Measurements from ENCODE around the gene GALE.

DNA sequence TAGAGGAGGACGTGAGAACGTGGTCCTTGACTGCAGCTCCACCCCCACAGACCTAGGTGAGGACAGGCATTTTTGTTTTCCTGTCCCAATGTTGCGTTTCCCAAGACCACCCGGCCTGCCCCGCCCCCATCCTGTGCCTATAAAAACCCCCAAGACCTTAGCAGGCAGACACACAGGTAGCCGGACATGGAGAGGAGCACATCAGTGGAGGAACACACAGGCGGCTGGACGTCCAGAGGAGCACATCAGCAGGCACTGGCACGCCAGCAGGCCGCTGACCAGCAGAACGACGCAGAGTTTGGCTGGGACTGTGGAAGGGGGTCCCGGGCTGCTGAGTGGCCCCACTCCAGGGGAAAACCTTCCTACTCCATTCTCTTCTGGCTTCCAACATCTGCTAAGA, 37.4 kb upstream of the GALE start:
- TF ChIP-seq, protein P1, sequence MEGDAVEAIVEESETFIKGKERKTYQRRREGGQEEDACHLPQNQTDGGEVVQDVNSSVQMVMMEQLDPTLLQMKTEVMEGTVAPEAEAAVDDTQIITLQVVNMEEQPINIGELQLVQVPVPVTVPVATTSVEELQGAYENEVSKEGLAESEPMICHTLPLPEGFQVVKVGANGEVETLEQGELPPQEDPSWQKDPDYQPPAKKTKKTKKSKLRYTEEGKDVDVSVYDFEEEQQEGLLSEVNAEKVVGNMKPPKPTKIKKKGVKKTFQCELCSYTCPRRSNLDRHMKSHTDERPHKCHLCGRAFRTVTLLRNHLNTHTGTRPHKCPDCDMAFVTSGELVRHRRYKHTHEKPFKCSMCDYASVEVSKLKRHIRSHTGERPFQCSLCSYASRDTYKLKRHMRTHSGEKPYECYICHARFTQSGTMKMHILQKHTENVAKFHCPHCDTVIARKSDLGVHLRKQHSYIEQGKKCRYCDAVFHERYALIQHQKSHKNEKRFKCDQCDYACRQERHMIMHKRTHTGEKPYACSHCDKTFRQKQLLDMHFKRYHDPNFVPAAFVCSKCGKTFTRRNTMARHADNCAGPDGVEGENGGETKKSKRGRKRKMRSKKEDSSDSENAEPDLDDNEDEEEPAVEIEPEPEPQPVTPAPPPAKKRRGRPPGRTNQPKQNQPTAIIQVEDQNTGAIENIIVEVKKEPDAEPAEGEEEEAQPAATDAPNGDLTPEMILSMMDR (IDR thresholded peaks at IDR 0.05): no peak
- no peak for TF ChIP-seq POLR2A (IDR thresholded peaks at IDR 0.05)

All from prostate gland (tissue), 2 donors.